HEK293T (cell line): Measurements from ENCODE around the gene UBN1.

Experiments
- CTCF ChIA-PET: fragments of 350-600 bp; formaldehyde crosslinking; extraction: SDS; loops from one replicate; lab custom pipeline; 2021; ENCODE audit warnings: antibody characterized with exemption, inconsistent platforms; lab: Yijun Ruan, JAX
- POLR2A ChIA-PET: fragments of 350-600 bp; formaldehyde crosslinking; extraction: SDS; loops from one replicate; lab custom pipeline; 2020; ENCODE audit warnings: antibody characterized with exemption, inconsistent platforms; lab: Yijun Ruan, JAX
- DNase-seq: peaks from one replicate; pipeline ENCODE4 v3.0.0; 2012; ENCODE audit warnings: mixed read lengths; ENCODE audit errors: extremely low spot score
- ARNT ChIP-seq: fragments of 450-650 bp; IDR thresholded peaks from 2 replicates; pipeline ENCODE4 v1.6.1; 2017; ENCODE audit warnings: mild to moderate bottlenecking
- BHLHE40 ChIP-seq: fragments of 450-650 bp; IDR thresholded peaks from 2 replicates; pipeline ENCODE4 v1.6.1; 2016; ENCODE audit warnings: mild to moderate bottlenecking, moderate library complexity, borderline replicate concordance
- CTBP1 ChIP-seq: fragments of 450-650 bp; IDR thresholded peaks from 2 replicates; pipeline ENCODE4 v1.6.1; 2016; ENCODE audit warnings: borderline replicate concordance
- ELF4 ChIP-seq: fragments of 450-650 bp; IDR thresholded peaks from 2 replicates; pipeline ENCODE4 v1.6.1; 2017; ENCODE audit warnings: antibody characterized with exemption
- FOXA1 ChIP-seq: fragments of 450-650 bp; IDR thresholded peaks from 2 replicates; pipeline ENCODE4 v1.6.1; 2016; ENCODE audit warnings: mild to moderate bottlenecking
- FOXK2 ChIP-seq: fragments of 450-650 bp; IDR thresholded peaks from 2 replicates; pipeline ENCODE4 v1.6.1; 2016; ENCODE audit warnings: mild to moderate bottlenecking
- FOXM1 ChIP-seq: fragments of 450-650 bp; IDR thresholded peaks from 2 replicates; pipeline ENCODE4 v1.6.1; 2017; ENCODE audit warnings: mild to moderate bottlenecking, borderline replicate concordance
- HDGF ChIP-seq: fragments of 450-650 bp; IDR thresholded peaks from 2 replicates; pipeline ENCODE4 v1.6.1; 2017; ENCODE audit warnings: antibody characterized with exemption, borderline replicate concordance
- L3MBTL2 ChIP-seq: fragments of 450-650 bp; conservative IDR thresholded peaks from 2 replicates; pipeline ENCODE4 v1.6.1; 2016; ENCODE audit warnings: mild to moderate bottlenecking
- LEF1 ChIP-seq: fragments of 450-650 bp; IDR thresholded peaks from 2 replicates; pipeline ENCODE4 v1.6.1; 2017; ENCODE audit warnings: mild to moderate bottlenecking, borderline replicate concordance
- NFRKB ChIP-seq: fragments of 450-650 bp; IDR thresholded peaks from 2 replicates; pipeline ENCODE4 v1.6.1; 2016; ENCODE audit warnings: mild to moderate bottlenecking, moderate library complexity
- PKNOX1 ChIP-seq: fragments of 450-650 bp; IDR thresholded peaks from 2 replicates; pipeline ENCODE4 v1.6.1; 2016
- SP1 ChIP-seq: fragments of 450-650 bp; IDR thresholded peaks from 2 replicates; pipeline ENCODE4 v1.6.1; 2017
- SUZ12 ChIP-seq: fragments of 450-650 bp; IDR thresholded peaks from 2 replicates; pipeline ENCODE4 v1.6.1; 2016; ENCODE audit warnings: mild to moderate bottlenecking
- TARDBP ChIP-seq: fragments of 450-650 bp; IDR thresholded peaks from 2 replicates; pipeline ENCODE4 v1.6.1; 2016
- ZNF384 ChIP-seq: fragments of 450-650 bp; IDR thresholded peaks from 2 replicates; pipeline ENCODE4 v1.6.1; 2016

Gene UBN1

GRCh38 chr16:4902038-4902437 is 54.8 kb downstream of the UBN1 start:
- ChIA-PET POLR2A (no interaction called here), CTCF (no interaction called here)
- DNase-seq, result no peak
- TF ChIP-seq CTBP1, result no peak
- TF ChIP-seq FOXK2, result no peak
- no peak for TF ChIP-seq TARDBP
- no peak for TF ChIP-seq ELF4
- TF ChIP-seq SUZ12, result no peak
- TF ChIP-seq L3MBTL2, result no peak
- TF ChIP-seq ARNT, result no peak

GRCh38 chr16:4904108-4904941 is 57.0 kb downstream of the UBN1 start:
- DNase-seq, result no peak
- POLR2A ChIA-PET, result no interaction called here
- no peak for TF ChIP-seq ZNF384
- TF ChIP-seq CTBP1, result no peak
- no peak for TF ChIP-seq L3MBTL2
- TF ChIP-seq FOXA1, result no peak
- TF ChIP-seq TARDBP, result no peak
- no peak for TF ChIP-seq FOXM1
- no peak for TF ChIP-seq ARNT
- TF ChIP-seq SUZ12, result no peak
- TF ChIP-seq PKNOX1, result no peak
- TF ChIP-seq NFRKB, result no peak
- no peak for TF ChIP-seq HDGF
- no peak for TF ChIP-seq LEF1
- TF ChIP-seq SP1, result no peak
- no peak for TF ChIP-seq FOXK2
- TF ChIP-seq ELF4, result no peak
- no peak for TF ChIP-seq BHLHE40
- CTCF ChIA-PET, result no interaction called here

GRCh38 chr16:4904942-4905615 is 57.8 kb downstream of the UBN1 start:
- POLR2A ChIA-PET, result no interaction called here
- CTCF ChIA-PET, result no interaction called here
- TF ChIP-seq ELF4 (no peak), L3MBTL2 (no peak), NFRKB (no peak), ZNF384 (no peak)
- DNase-seq, result no peak

GRCh38 chr16:4908854-4909401 is 61.6 kb downstream of the UBN1 start:
- DNase-seq, result no peak
- CTCF ChIA-PET, result no interaction called here
- POLR2A ChIA-PET, result no interaction called here
- no peak for TF ChIP-seq FOXM1
- TF ChIP-seq NFRKB, result no peak
- TF ChIP-seq L3MBTL2, result no peak

GRCh38 chr16:4909825-4910224 is 62.5 kb downstream of the UBN1 start:
- no peak for TF ChIP-seq CTBP1
- TF ChIP-seq HDGF, result no peak
- no peak for TF ChIP-seq TARDBP
- no peak for TF ChIP-seq LEF1
- TF ChIP-seq PKNOX1, result no peak
- TF ChIP-seq ELF4, result no peak
- TF ChIP-seq ZNF384, result no peak
- TF ChIP-seq NFRKB, result no peak
- TF ChIP-seq FOXM1, result no peak
- TF ChIP-seq FOXA1, result no peak
- TF ChIP-seq SP1, result no peak
- no peak for TF ChIP-seq BHLHE40
- no peak for TF ChIP-seq SUZ12
- TF ChIP-seq ARNT, result no peak
- DNase-seq, result no peak
- ChIA-PET CTCF (no interaction called here), POLR2A (no interaction called here)

- DNase-seq, result no peak
- TF ChIP-seq L3MBTL2 (no peak), BHLHE40 (no peak), NFRKB (no peak), PKNOX1 (no peak), ARNT (no peak), FOXM1 (no peak), FOXK2 (no peak), CTBP1 (no peak), FOXA1 (no peak), SP1 (no peak), SUZ12 (no peak)
- CTCF ChIA-PET, result no interaction called here
- POLR2A ChIA-PET, result no interaction called here
These were observed 63.5 kb downstream of the UBN1 start for GRCh38 chr16:4910828-4911227.
